Mucosa of descending colon (tissue), 3 donors: Measurements from ENCODE around the gene RNU6-9. TPM values are rescaled to one million over a fixed set of nuclear protein-coding genes. Genes with fewer than 3 reads are reported as not detected.

Experiments
- ATAC-seq: fragments of 200-7000 bp; cut with Tn5 transposase; one replicate; pipeline ENCODE4 v1.9.1; 2020; ENCODE audit warnings: mild to moderate bottlenecking, moderate library complexity
- DNase-seq, 3 donors: peaks; one replicate each; pipeline ENCODE4 v3.0.0-alpha.2; 2020
- H3K36me3 ChIP-seq: fragments of 200-600 bp; one replicate; pipeline ENCODE4 v1.8.0; 2021; ENCODE audit warnings: low read depth, mild to moderate bottlenecking
- H3K4me1 ChIP-seq: fragments of 200-600 bp; one replicate; pipeline ENCODE4 v1.8.0; 2021; ENCODE audit warnings: low read depth, mild to moderate bottlenecking
- H3K4me3 ChIP-seq: fragments of 200-600 bp; one replicate; pipeline ENCODE4 v1.8.0; 2021; ENCODE audit warnings: mild to moderate bottlenecking
- H3K9me3 ChIP-seq: fragments of 200-600 bp; one replicate; pipeline ENCODE4 v1.8.0; 2021; ENCODE audit warnings: mild to moderate bottlenecking
- intact Hi-C, 2 donors: fragments of 100-400 bp; cut with DNase I in 1 of 2; cut with micrococcal nuclease in 1 of 2; formaldehyde crosslinking; loops; one replicate each; pipeline versions ENCODE4 v1.11.0 to v1.11.1; 2022; cut with DNase I, micrococcal nuclease
- total RNA-seq, 3 donors: library from RNA; stranded (reverse); fragmentation: NEBNext Ultra II Directional in 2 of 3; extraction: Animal tissue kit (Norgen Biotek cat#: 25700) in 2 of 3; gene quantifications; one replicate each; pipeline versions ENCODE4 v1.2.1 to v1.2.4, GENCODE V29; 2021 to 2023
- TF ChIP-seq, protein P1 (sequence below): fragments of 200-600 bp; IDR thresholded peaks from one replicate; pipeline ENCODE4 v1.8.0; 2022; ENCODE audit warnings: antibody characterized with exemption, mild to moderate bottlenecking
- donor health status: DM: no; HTN: no; CAD: no; lungs with moderate emphysema.
- donor health status: DM: no; HTN: no; CAD: no.
- donor health status: DM: no; HTN: yes; CAD: no.

RNU6-9 gene
- total RNA-seq, 3 donors from 2014 or later: not detected

DNA sequence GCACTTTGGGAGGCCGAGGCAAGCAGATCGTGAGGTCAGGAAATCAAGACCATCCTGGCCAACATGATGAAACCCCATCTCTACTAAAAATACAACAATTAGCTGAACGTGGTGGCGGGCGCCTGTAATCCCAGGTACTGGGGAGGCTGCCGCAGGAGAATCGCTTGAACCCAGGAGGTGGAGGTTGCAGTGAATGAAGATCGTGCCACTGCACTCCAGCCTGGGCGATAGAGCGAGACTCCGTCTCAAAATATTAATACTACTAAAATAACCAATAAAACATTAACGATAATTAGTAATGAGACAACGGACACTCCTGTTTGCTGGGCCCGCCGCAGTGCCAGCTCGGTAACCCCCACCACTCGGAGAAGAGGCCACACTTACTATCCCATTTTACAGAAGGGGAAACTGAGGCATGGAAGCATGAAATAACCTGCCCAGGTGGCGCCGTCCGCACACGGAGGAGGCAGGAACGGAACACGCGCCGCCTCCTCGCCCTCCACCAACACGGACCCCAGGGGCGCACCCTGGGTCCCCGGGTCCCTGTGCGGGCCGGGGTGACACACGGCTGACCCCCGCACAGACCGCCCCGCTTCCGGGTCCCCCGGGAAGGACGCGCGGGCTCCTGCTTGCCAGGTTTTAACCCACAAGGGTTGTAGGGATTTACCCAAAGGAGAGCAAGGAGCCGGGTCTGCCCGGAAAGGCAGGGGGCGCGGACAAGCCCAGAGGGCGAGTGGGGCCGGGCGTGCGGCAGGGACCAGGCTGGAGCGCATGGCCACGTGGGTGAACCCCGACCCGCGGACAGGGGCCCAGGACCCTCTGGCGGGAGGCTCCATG is 18.1 kb downstream of the RNU6-9 start:
- DNase-seq (peak in 1 of 3 donors; percentile 68), ATAC-seq (no peak)
- Histone ChIP-seq H3K36me3 (no peaks in the 10 kb centered on the region), H3K4me1 (peaks cover 30% of the 10 kb centered on the region), H3K4me3 (no peak overlapping the region), H3K9me3 (no peaks in the 10 kb centered on the region)
- intact Hi-C loops: no loop called here
- TF ChIP-seq, protein P1, sequence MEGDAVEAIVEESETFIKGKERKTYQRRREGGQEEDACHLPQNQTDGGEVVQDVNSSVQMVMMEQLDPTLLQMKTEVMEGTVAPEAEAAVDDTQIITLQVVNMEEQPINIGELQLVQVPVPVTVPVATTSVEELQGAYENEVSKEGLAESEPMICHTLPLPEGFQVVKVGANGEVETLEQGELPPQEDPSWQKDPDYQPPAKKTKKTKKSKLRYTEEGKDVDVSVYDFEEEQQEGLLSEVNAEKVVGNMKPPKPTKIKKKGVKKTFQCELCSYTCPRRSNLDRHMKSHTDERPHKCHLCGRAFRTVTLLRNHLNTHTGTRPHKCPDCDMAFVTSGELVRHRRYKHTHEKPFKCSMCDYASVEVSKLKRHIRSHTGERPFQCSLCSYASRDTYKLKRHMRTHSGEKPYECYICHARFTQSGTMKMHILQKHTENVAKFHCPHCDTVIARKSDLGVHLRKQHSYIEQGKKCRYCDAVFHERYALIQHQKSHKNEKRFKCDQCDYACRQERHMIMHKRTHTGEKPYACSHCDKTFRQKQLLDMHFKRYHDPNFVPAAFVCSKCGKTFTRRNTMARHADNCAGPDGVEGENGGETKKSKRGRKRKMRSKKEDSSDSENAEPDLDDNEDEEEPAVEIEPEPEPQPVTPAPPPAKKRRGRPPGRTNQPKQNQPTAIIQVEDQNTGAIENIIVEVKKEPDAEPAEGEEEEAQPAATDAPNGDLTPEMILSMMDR: no peak

DNA sequence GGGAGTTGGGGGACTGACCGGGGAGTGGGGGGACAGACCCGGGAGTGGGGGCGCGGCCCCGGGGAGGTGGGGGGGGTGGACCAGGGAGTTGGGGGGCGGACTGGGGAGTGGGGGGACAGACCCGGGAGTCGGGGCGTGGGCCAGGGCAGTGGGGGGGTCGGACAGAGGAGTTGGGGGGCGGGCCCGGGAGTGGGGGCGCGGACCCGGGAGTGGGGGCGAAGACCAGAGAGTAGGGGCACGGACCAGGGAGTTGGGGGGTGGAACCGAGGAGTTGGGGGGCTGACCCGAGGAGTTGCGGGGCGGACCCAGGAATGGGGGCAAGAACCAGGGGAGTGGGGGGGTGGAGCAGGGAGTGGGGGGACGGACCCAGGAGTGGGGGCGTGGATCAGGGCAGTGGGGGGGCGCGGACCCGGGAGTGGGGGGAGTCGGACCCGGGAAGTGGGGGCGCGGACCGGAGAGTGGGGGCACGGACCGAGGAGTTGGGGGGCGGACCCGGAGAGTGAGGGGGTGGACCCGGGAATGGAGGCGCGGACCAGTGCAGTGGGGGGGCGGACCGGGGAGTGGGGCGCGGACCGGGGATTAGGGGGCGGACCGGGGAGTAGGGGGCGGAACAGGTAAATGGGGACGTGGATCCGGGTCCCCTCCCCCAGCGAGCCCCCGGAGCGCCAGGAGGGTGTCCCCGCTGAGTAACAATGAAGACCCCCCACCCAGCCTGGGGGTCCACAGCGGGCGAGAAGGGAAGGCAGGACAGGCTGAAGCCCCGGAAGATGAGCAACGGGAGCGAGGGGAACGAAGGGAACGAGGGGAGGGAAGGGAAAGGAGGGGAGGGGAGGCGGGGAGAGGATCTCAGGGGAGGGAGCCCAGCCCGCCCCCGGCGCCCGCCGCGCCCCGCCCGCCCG is 19.1 kb downstream of the RNU6-9 start:
- Histone ChIP-seq H3K36me3 (no peaks in the 10 kb centered on the region), H3K4me3 (peak overlapping the region; percentile 63), H3K9me3 (no peaks in the 10 kb centered on the region), H3K4me1 (peaks cover 40% of the 10 kb centered on the region)
- DNase-seq: peak in 1 of 3 donors; percentile 77
- TF ChIP-seq, protein P1: no peak
- ATAC-seq: no peak
- intact Hi-C loops: no loop called here

DNA sequence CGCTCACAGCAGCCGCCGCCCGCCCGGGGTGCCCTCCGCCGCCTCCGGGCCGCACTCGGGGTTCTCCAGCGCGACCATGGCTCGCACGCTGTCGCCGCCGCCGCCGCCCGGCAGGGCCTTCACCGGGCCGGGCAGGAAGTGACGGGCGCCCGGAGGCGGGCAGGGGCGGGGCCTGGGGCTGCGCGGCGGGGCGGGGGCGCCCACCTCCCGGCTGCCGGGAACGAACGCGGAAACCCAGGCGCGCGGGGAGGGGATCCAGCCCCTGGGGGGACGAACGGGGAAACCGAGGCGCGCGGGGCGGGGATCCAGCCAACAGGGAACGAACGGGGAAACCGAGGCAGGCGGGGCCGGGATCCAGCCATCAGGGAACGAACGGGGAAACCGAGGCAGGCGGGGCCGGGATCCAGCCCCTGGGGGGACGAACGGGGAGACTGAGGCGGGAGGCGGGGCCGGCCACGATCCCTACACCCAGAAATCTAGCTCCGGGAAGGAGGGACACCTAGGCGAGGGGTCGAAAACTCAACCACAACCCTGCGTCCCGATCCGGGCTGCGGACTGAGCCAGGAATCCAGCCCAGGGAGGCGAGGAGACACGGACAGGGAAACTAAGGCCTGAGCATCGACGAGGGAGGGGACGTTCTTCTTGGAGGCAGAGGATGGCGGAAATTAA is 19.9 kb downstream of the RNU6-9 start, which contains the start of gene R3HDM4:
TSS of gene R3HDM4 (minus strand) at position 140 of the 669 bp plus-strand sequence. CDS start at position 78, 62 bp downstream.
- peaks cover 48% of the 10 kb centered on the region for H3K4me1 ChIP-seq
- intact Hi-C loops: no loop called here

DNA sequence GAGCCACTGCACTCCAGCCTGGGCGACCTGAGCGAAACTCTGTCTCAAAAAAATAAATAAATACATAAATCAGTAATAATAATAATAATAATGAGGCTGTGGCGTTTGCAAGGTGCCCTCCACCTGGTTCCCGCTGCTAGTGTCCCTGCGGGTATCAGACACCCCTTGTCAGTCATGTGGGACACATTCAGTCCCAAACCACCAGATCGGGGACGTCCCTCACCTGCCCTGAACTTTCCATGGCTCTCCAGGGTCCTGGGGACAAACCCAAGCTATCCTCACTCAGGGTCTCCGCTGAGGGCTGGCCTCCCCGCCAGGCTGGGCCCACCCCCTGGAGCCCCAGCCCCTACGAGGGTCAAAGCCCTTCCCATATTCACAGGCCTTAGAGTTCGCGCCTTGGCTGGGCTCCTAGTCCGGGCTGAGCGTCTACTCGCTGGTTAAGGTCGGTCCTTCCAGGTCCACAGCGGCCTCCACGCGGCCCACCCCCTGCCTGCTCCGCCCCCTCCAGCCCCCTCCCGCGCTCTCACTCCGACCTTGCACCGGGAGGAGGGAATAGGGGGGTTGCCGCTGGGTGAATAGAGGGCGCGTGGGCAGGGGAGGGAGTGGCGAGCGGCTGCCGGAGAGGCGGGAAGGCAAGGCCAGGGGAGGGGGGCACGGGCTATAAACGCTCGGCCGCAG is 23.5 kb downstream of the RNU6-9 start:
- DNase-seq: no peak
- H3K36me3 ChIP-seq: no peaks in the 10 kb centered on the region
- peaks cover 43% of the 10 kb centered on the region for H3K4me1 ChIP-seq
- H3K4me3 ChIP-seq: no peak overlapping the region
- no peak for ATAC-seq
- intact Hi-C loops: loop anchor here in 1 of 2 donors (5.0 kb wide), 2 partner anchors 54 to 144 kb away; no protein-coding TSS in a partner anchor
- TF ChIP-seq, protein P1: no peak
- no peaks in the 10 kb centered on the region for H3K9me3 ChIP-seq

More for the DNA sequence above, 19.9 kb downstream of the RNU6-9 start, which contains the start of gene R3HDM4:
- TF ChIP-seq, protein P1: no peak
- ATAC-seq (peak; percentile 72), DNase-seq (peak; percentile 87 to 92 (median 89))
- no peaks in the 10 kb centered on the region for H3K9me3 ChIP-seq
- peak within 1 kb of the TSS; percentile 63 for H3K4me3 ChIP-seq
- H3K36me3 ChIP-seq: no peaks in the 10 kb centered on the region
